ENCODE measurements around the gene HLCS. TPM values are rescaled to one million over a fixed set of nuclear protein-coding genes. Genes with fewer than 3 reads are reported as not detected.

HLCS gene
- total RNA-seq, 2 experiments from 2014 or later: 12.5 to 15.5 TPM

GRCh38 chr21:36741506-36741905, 225.0 kb downstream of the HLCS start:
- no peaks in the 10 kb centered on the region for H3K4me1 Mint-ChIP-seq (ENCODE audit: low read depth)
- intact Hi-C loops (cut with micrococcal nuclease): no loop called here
- H3K9me3 Mint-ChIP-seq: no peaks in the 10 kb centered on the region
- ChIA-PET CTCF (no interaction called here), POLR2A (no interaction called here)
- H3K27ac Mint-ChIP-seq: no peak overlapping the region
- TF ChIP-seq CTCF (IDR thresholded peaks at IDR 0.05): no peak
- DNase-seq (no peak), ATAC-seq (no peak)
- no peaks in the 10 kb centered on the region for H3K36me3 Mint-ChIP-seq (ENCODE audit: low read depth)
- H3K27me3 Mint-ChIP-seq: peaks cover 17% of the 10 kb centered on the region
- H3K4me3 Mint-ChIP-seq: no peak overlapping the region

GRCh38 chr21:36738489-36739126, 227.9 kb downstream of the HLCS start:
- ATAC-seq (no peak), DNase-seq (no peak)
- POLR2A ChIA-PET: interaction anchor here (1.0 kb wide), 1 partner anchor 45 kb away, joined by 3 read pairs; no protein-coding TSS in a partner anchor
- Mint-ChIP-seq H3K36me3 (ENCODE audit: low read depth) (no peaks in the 10 kb centered on the region), H3K4me1 (ENCODE audit: low read depth) (no peaks in the 10 kb centered on the region), H3K4me3 (no peak overlapping the region), H3K27ac (no peak overlapping the region), H3K9me3 (no peaks in the 10 kb centered on the region), H3K27me3 (peaks cover 5% of the 10 kb centered on the region)
- CTCF ChIA-PET: no interaction called here
- TF ChIP-seq CTCF (IDR thresholded peaks at IDR 0.05): no peak
- intact Hi-C loops (cut with micrococcal nuclease): no loop called here

DNA sequence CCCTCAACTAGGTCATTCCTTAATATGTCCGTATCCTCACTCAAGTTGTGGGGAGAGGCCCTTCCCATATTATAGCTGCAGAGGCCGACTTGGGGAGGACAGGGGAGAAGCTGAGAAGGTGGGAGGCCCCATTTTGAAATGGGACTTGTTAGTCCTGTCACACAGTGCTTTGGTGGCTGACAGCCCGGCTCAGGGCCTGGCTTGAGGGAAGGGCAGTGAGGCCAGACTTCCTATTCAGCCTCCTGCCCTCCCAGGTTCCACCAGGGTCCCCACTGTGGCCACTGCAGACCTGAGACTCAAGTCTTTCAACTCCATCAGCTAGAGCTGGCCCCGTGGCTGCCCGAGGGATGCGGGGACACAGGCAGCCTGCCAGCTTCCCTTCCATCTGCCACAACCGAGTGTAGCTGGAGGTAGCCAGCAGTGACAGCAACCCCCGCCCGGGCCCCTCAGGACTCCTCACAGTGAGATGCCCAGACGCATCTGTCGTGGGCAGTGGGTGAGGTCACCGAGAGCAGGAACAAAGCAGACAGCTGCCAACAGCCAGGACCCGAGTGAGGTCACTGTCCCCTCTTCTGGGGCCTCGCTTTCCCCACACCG, 230.6 kb downstream of the HLCS start:
- intact Hi-C loops (cut with micrococcal nuclease): no loop called here
- POLR2A ChIA-PET: interaction anchor here (1.3 kb wide), 1 partner anchor 22 kb away, joined by 4 read pairs; no protein-coding TSS in a partner anchor

DNA sequence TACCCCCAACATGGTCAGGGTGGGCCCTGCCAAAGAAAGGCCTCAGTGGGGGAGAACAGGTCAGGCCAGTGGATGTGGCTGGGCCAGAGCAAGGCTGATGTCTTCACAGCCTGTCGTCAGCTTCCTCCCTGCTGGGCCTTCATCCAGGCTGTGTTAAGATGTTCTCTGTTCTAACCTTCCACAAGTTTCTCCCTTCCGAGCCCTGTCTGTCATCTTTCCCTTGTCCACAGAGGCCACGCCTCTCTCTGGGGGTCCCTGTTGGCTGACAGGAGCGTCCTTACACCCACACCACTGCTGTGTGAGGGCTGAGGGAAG, 231.3 kb downstream of the HLCS start:
- Mint-ChIP-seq H3K9me3 (no peaks in the 10 kb centered on the region), H3K27ac (no peak overlapping the region), H3K4me1 (ENCODE audit: low read depth) (no peaks in the 10 kb centered on the region), H3K4me3 (no peak overlapping the region), H3K36me3 (ENCODE audit: low read depth) (no peaks in the 10 kb centered on the region), H3K27me3 (peaks cover 5% of the 10 kb centered on the region)
- ATAC-seq (no peak), DNase-seq (no peak)
- TF ChIP-seq CTCF (IDR thresholded peaks at IDR 0.05): no peak
- intact Hi-C loops (cut with micrococcal nuclease): no loop called here
- ChIA-PET POLR2A (no interaction called here), CTCF (no interaction called here)

More for the DNA sequence above, 230.6 kb downstream of the HLCS start:
- no peaks in the 10 kb centered on the region for H3K4me1 Mint-ChIP-seq (ENCODE audit: low read depth)
- no peak for TF ChIP-seq CTCF (IDR thresholded peaks at IDR 0.05)
- H3K27me3 Mint-ChIP-seq: peaks cover 5% of the 10 kb centered on the region
- H3K9me3 Mint-ChIP-seq: no peaks in the 10 kb centered on the region
- ATAC-seq: no peak
- no peak overlapping the region for H3K27ac Mint-ChIP-seq
- H3K4me3 Mint-ChIP-seq: no peak overlapping the region
- no peaks in the 10 kb centered on the region for H3K36me3 Mint-ChIP-seq (ENCODE audit: low read depth)
- CTCF ChIA-PET: no interaction called here
- DNase-seq: no peak

DNA sequence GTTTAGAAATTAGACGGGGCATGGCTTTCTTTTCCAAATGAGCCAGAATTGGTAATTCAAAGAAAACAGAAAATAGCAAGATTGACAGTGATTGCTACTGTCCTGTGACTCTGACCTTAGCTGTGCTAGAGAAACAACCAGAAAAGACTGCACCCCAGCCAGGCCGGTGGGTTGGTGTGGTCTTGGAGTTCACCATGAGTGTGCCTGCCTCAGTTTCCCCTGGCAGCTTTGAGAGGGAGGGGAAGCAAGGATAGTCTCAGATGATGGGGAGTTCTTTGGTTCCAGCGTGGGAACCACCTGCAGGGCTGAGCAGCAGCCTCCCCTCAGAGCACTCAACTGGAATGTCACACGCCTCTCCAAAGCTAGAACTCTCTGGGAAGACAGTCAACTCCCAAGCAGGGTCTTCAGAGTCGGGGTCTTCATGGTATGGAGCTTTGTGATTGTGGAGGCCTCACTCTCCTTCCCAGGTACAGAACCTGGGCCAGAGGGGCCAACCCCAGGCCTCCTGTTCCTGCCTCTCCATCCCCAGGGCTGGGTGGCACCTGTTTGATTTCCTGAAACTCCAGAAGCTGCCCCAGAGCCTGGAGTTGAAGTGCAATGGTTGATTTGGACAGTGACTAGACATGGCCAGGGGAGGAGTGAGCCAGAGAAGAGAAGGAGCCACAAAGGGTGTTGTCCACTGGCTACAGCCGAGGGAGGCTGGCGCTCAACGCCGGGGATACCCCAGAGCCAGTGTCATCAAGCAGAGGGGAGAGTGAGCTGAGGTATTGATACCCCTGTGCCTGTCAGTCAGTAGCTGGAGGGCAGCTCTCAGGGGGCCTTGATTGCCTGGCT, 231.9 kb downstream of the HLCS start:
- no peak for TF ChIP-seq CTCF (IDR thresholded peaks at IDR 0.05)
- Mint-ChIP-seq H3K27me3 (peaks cover 7% of the 10 kb centered on the region), H3K9me3 (no peaks in the 10 kb centered on the region), H3K27ac (no peak overlapping the region), H3K36me3 (ENCODE audit: low read depth) (no peaks in the 10 kb centered on the region), H3K4me3 (no peak overlapping the region), H3K4me1 (ENCODE audit: low read depth) (no peaks in the 10 kb centered on the region)
- CTCF ChIA-PET: no interaction called here
- POLR2A ChIA-PET: no interaction called here
- ATAC-seq (no peak), DNase-seq (no peak)
- intact Hi-C loops (cut with micrococcal nuclease): no loop called here

Data from activated CD8-positive, alpha-beta T cell treated with anti-CD3 and anti-CD28 coated beads for 36 hours (primary cell).